Esophagus muscularis mucosa (tissue), 3 donors: ENCODE measurements around the gene SLC1A4.

ENCODE experiments used
- POLR2AphosphoS5 ChIP-seq, 2 donors: sonication (generic); formaldehyde crosslinking; IDR thresholded peaks; one replicate each; pipeline ENCODE4 v1.6.1; 2017; ENCODE audit warnings: antibody characterized with exemption in 2 of 2
- TF ChIP-seq, protein P1 (sequence below), 3 experiments: fragments of 200-600 bp in 2 of 3; fragments of 450-650 bp in 1 of 3; sonication (generic) in 2 of 3; IDR thresholded peaks; one replicate each; pipeline ENCODE4 v1.5.1; 2017 to 2019; ENCODE audit warnings: antibody characterized with exemption in 3 of 3, mild to moderate bottlenecking in 2 of 3, moderate library complexity in 1 of 3

GRCh38 chr2:64988420-64989125 lies 626 bp upstream of the SLC1A4 start:
- TF ChIP-seq, protein P1, sequence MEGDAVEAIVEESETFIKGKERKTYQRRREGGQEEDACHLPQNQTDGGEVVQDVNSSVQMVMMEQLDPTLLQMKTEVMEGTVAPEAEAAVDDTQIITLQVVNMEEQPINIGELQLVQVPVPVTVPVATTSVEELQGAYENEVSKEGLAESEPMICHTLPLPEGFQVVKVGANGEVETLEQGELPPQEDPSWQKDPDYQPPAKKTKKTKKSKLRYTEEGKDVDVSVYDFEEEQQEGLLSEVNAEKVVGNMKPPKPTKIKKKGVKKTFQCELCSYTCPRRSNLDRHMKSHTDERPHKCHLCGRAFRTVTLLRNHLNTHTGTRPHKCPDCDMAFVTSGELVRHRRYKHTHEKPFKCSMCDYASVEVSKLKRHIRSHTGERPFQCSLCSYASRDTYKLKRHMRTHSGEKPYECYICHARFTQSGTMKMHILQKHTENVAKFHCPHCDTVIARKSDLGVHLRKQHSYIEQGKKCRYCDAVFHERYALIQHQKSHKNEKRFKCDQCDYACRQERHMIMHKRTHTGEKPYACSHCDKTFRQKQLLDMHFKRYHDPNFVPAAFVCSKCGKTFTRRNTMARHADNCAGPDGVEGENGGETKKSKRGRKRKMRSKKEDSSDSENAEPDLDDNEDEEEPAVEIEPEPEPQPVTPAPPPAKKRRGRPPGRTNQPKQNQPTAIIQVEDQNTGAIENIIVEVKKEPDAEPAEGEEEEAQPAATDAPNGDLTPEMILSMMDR (IDR thresholded peaks at IDR 0.05): peak; percentile 20 to 53 (median 39)
- TF ChIP-seq POLR2AphosphoS5 (IDR thresholded peaks at IDR 0.05): peak; percentile 64 to 81
